ENCODE measurements around the gene NDUFS7.
"Not testable (repeated sequence)": the region's sequence is repeated elsewhere in the genome, so short reads cannot be mapped to it uniquely, and the experiment has no call there.

Gene NDUFS7

GRCh38 chr19:1433119-1434039, 49.7 kb downstream of the NDUFS7 start:
- no peak for DNase-seq (ENCODE audit: low read depth)

- DNase-seq (ENCODE audit: low read depth), result no peak
Observed at GRCh38 chr19:1434040-1434366, 50.3 kb downstream of the NDUFS7 start.

- DNase-seq (ENCODE audit: low read depth), result no peak
Observed at GRCh38 chr19:1434577-1435060, 50.9 kb downstream of the NDUFS7 start.

GRCh38 chr19:1435378-1435989, 51.8 kb downstream of the NDUFS7 start:
- DNase-seq (ENCODE audit: low read depth), result no peak

- no peak for DNase-seq (ENCODE audit: low read depth)
Observed at GRCh38 chr19:1437609-1438008, 53.9 kb downstream of the NDUFS7 start.

- peak; percentile 93 for DNase-seq (ENCODE audit: low read depth)
Observed at GRCh38 chr19:1438035-1438932, 54.6 kb downstream of the NDUFS7 start, which contains the start of gene RPS15. TSS of gene RPS15 (plus strand) at chr19:1438396. CDS start at chr19:1438426, 30 bp downstream.

GRCh38 chr19:1438933-1439354, 55.2 kb downstream of the NDUFS7 start:
- no peak for DNase-seq (ENCODE audit: low read depth)

- DNase-seq (ENCODE audit: low read depth), result not testable (repeated sequence)
Observed at GRCh38 chr19:1439525-1440417, 56.1 kb downstream of the NDUFS7 start.

GRCh38 chr19:1440418-1440801, 56.7 kb downstream of the NDUFS7 start:
- no peak for DNase-seq (ENCODE audit: low read depth)

- DNase-seq (ENCODE audit: low read depth), result no peak
Observed at GRCh38 chr19:1441022-1441426, 57.3 kb downstream of the NDUFS7 start.

- DNase-seq (ENCODE audit: low read depth), result no peak
Observed at GRCh38 chr19:1441677-1442438, 58.2 kb downstream of the NDUFS7 start.

All from activated gamma-delta T cell treated with anti-CD3 and anti-CD28 coated beads, Interleukin-2, amount 50 U/mL, for 16 hours (primary cell).